Psoas muscle (tissue), 8 donors: Measurements from ENCODE around the gene FOXD3. TPM values are rescaled to one million over a fixed set of nuclear protein-coding genes. Genes with fewer than 3 reads are reported as not detected.

ENCODE experiments used
- ATAC-seq, 4 donors: fragments of 200-7000 bp; cut with Tn5 transposase; one replicate each; pipeline ENCODE4 v1.9.1; 2020; ENCODE audit warnings: moderate library complexity in 3 of 4, mild to moderate bottlenecking in 2 of 4
- DNase-seq, 2 donors: peaks; one replicate each; pipeline ENCODE4 v3.0.0-alpha.2; 2020
- H3K27ac ChIP-seq: fragments of 200-600 bp; one replicate; pipeline ENCODE4 v1.8.0; 2022
- H3K27me3 ChIP-seq, 3 donors: fragments of 200-600 bp in 1 of 3; one replicate each; pipeline versions ENCODE4 v1.6.1 to v1.8.0; 2013 to 2022; ENCODE audit warnings: low read length in 2 of 3, mild to moderate bottlenecking in 2 of 3, moderate library complexity in 1 of 3; ENCODE audit not compliant: insufficient read depth in 3 of 3
- H3K36me3 ChIP-seq, 2 donors: fragments of 200-600 bp in 1 of 2; one replicate each; pipeline versions ENCODE4 v1.6.1 to v1.8.0; 2013 to 2022; ENCODE audit warnings: low read depth in 1 of 2, mild to moderate bottlenecking in 1 of 2, moderate library complexity in 1 of 2; ENCODE audit not compliant: insufficient read depth in 1 of 2
- H3K4me1 ChIP-seq: fragments of 200-600 bp; one replicate; pipeline ENCODE4 v1.8.0; 2022
- H3K4me3 ChIP-seq: fragments of 200-600 bp; one replicate; pipeline ENCODE4 v1.8.0; 2022; ENCODE audit warnings: mild to moderate bottlenecking
- H3K9me3 ChIP-seq: fragments of 200-600 bp; one replicate; pipeline ENCODE4 v1.8.0; 2022
- WGBS, 3 donors: extraction: QIAGEN DNeasy Blood & Tissue Kit; methylation state at CpG; one replicate each; pipeline versions ENCODE4 v1.1.6 to v1.1.7; 2013; 5-methylcytosine and 5-hydroxymethylcytosine counted together
- intact Hi-C, 2 donors: fragments of 100-400 bp; cut with DNase I; formaldehyde crosslinking; loops; one replicate each; pipeline versions ENCODE4 v1.11.0 to v1.14.2; 2022
- polyA plus RNA-seq, 3 donors: library from polyadenylated mRNA; stranded (reverse); fragments of 200-250 nt; gene quantifications; one replicate each; pipeline ENCODE4 v1.2.3, GENCODE V29; 2013
- total RNA-seq, 4 donors: library from RNA; stranded (reverse); fragmentation: NEBNext Ultra II Directional in 2 of 4; extraction: Animal tissue kit (Norgen Biotek cat#: 25700) in 2 of 4; gene quantifications; one replicate each; pipeline versions ENCODE4 v1.2.1 to v1.2.4, GENCODE V29; 2021 to 2023
- TF ChIP-seq, protein P1 (sequence below): fragments of 200-600 bp; IDR thresholded peaks from one replicate; pipeline ENCODE4 v1.8.0; 2022; ENCODE audit warnings: antibody characterized with exemption
- donor health status: healthy with polysubstance abuse.
- donor health status: DM: no; HTN: no; CAD: no; lungs with moderate emphysema.
- donor health status: Bipolar disorder and iron deficiency.
- donor health status: healthy.
- donor health status: DM: yes; HTN: yes; CAD: no.
- donor health status: DM: no; HTN: no; CAD: no.
- donor health status: DM: no; HTN: no; CAD: no.
- donor health status: DM: yes; HTN: yes; CAD: no.

The FOXD3 gene
- total and polyA plus RNA-seq, 7 donors, result 0.13 to 1.2 (median 0.56) TPM

DNA sequence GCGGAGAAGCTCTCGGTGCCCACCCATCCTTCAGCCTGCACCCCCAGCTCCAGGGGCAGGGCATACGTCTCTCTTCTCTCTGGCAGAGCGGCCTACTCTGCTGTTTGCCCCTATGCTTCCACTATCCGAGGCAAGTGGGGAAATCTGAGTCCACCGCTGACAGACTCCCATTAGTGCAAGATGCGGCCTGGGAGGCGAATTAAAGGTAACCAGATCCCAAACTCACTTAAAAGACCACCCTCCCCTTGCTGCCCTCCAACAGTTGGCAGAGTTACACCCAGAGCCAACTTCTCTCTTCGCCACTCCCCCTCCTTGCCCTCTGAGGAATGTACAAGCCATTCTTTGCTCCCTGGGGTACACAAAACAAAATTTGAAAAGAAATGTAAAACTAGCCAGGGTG, 6.4 kb downstream of the FOXD3 start:
- Histone ChIP-seq H3K4me1 (peaks cover 11% of the 10 kb centered on the region), H3K27ac (no peak overlapping the region), H3K9me3 (no peaks in the 10 kb centered on the region), H3K36me3 (no peaks in the 10 kb centered on the region), H3K27me3 (peaks cover 3 to 99% (median 51%) of the 10 kb centered on the region in 3 donors), H3K4me3 (no peak overlapping the region)
- 86 to 92% (median 90%) methylated on average over 9 of the region's 9 CpGs for WGBS, 3 donors
- TF ChIP-seq, protein P1, sequence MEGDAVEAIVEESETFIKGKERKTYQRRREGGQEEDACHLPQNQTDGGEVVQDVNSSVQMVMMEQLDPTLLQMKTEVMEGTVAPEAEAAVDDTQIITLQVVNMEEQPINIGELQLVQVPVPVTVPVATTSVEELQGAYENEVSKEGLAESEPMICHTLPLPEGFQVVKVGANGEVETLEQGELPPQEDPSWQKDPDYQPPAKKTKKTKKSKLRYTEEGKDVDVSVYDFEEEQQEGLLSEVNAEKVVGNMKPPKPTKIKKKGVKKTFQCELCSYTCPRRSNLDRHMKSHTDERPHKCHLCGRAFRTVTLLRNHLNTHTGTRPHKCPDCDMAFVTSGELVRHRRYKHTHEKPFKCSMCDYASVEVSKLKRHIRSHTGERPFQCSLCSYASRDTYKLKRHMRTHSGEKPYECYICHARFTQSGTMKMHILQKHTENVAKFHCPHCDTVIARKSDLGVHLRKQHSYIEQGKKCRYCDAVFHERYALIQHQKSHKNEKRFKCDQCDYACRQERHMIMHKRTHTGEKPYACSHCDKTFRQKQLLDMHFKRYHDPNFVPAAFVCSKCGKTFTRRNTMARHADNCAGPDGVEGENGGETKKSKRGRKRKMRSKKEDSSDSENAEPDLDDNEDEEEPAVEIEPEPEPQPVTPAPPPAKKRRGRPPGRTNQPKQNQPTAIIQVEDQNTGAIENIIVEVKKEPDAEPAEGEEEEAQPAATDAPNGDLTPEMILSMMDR, result no peak
- no peak for ATAC-seq
- intact Hi-C loops, result loop anchor here (1.0 to 10.0 kb wide), 2 partner anchors 34 to 116 kb away; no protein-coding TSS in a partner anchor
- no peak for DNase-seq

DNA sequence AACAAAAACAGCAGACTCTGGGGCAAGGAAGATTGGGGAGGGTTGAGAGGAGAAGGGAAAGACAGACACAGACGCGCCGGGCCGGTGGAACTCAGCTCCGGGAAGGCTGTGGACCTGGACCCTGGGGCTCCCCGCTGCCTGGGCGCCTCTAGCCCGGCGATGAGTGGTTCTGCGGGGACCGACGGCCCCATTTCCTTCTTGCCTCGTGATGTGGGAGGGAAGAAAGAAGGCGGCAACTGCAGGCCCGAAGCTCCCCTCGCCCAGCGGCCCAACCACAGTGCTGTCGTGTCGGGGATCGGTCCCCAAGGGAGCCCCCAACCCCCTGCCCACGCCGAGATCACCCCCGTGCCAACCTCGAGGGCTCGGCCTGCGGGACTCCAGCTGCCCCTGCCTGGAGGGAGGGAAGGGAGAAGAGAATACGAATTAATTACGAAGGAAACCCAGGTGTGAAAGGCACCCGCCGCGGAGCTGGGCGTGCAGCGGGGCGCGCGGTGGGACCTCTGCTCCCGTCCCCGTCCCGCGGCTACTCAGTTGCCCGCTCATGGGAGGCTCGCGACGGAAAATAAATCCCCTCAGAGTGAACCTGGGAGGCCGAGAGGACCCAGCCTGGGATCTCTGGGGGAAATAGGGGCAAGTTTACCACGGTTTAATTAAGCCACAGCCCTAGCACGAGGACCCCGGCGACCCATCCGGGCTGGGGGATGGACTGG, 7.4 kb downstream of the FOXD3 start:
- intact Hi-C loops, result loop anchor here (1.0 to 10.0 kb wide), 2 partner anchors 33 to 115 kb away; no protein-coding TSS in a partner anchor
- Histone ChIP-seq H3K9me3 (no peaks in the 10 kb centered on the region), H3K4me1 (peaks cover 4% of the 10 kb centered on the region), H3K36me3 (no peaks in the 10 kb centered on the region), H3K4me3 (peak overlapping the region; percentile 2), H3K27me3 (peaks cover 3 to 94% (median 43%) of the 10 kb centered on the region in 3 donors), H3K27ac (no peak overlapping the region)
- TF ChIP-seq, protein P1, result no peak
- 8 to 13% (median 12%) methylated on average over 49 to 50 of the region's 50 CpGs for whole genome bisulfite sequencing, 3 donors
- DNase-seq, result no peak
- no peak for ATAC-seq

DNA sequence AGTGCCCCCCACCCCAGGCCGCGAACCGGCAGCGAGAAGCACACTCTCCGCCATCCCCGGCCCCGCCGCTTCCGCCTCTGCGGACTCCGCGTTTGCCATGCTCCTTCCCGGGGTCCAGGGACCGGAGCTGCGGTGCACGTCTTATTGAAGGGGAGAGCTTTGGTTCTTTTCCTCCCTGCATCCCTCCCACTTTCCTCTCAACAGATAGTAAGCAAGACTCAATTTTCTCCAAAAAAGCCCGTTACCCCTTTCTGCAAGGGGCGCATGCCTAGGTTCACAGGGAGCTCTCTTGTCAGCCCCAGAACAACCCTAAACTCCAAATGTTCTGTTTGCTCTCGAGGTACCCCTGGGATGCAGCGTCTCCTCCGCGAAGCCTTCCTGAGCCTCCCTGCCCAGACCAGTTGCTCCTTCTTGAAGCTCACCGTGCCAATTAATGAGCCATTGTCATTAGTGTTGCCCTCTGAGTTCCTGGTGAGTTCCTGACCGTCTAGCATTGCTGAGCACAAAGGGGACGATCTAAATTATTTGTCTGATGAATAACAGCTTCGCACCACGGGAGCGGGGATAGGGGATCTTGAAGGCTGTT, 8.1 kb downstream of the FOXD3 start:
- H3K4me1 ChIP-seq, result peaks cover 4% of the 10 kb centered on the region
- intact Hi-C loops, result no loop called here
- DNase-seq (no peak), ATAC-seq (no peak)
- TF ChIP-seq, protein P1, result no peak
- H3K9me3 ChIP-seq, result no peaks in the 10 kb centered on the region
- no peaks in the 10 kb centered on the region for H3K36me3 ChIP-seq
- 6 to 10% (median 9%) methylated on average over 28 of the region's 28 CpGs for WGBS, 3 donors
- no peak overlapping the region for H3K27ac ChIP-seq
- peak overlapping the region; percentile 2 for H3K4me3 ChIP-seq
- peaks cover 3 to 90% (median 43%) of the 10 kb centered on the region in 3 donors for H3K27me3 ChIP-seq

DNA sequence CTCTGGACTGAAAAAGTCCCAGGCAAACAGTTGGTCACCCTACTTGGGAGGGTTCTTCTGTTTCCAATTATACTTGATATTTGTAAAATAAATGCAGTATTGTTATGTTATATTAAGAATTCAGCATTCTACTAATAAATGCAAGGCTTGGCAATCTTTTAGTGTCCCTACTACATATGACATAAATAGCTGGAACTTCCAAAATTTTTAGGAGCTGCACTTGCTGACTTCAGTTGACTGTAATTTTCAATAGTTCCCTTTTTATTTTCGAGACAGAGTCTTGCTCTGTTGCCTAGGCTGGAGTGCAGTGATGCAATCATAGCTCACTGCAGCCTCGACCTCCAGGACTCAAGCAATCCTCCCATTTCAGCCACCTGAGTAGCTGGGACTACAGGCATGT, 20.0 kb downstream of the FOXD3 start:
- Histone ChIP-seq H3K9me3 (no peaks in the 10 kb centered on the region), H3K27me3 (no peaks in the 10 kb centered on the region), H3K36me3 (no peaks in the 10 kb centered on the region), H3K4me3 (no peak overlapping the region), H3K27ac (no peak overlapping the region), H3K4me1 (no peaks in the 10 kb centered on the region)
- DNase-seq (no peak), ATAC-seq (no peak)
- TF ChIP-seq, protein P1, result no peak
- WGBS, 3 donors, result 53 to 72% (median 55%) methylated on average over 2 of the region's 2 CpGs
- intact Hi-C loops, result no loop called here
